Keratinocyte (primary cell): ENCODE measurements around the gene EMP3.

Experiments used
- EZH2 ChIP-seq: IDR thresholded peaks from one replicate; pipeline ENCODE4 v1.6.1; 2012; ENCODE audit warnings: inconsistent platforms, mild to moderate bottlenecking, low read length, moderate library complexity
- TF ChIP-seq, protein P1 (sequence below), 3 experiments: IDR thresholded peaks in 1 of 3; conservative IDR thresholded peaks in 1 of 3; optimal IDR thresholded peaks in 1 of 3; 2 replicates in 2 of 3; 3 replicates in 1 of 3; pipeline versions ENCODE3 to v1.5.1; 2011; ENCODE audit warnings: low read length in 3 of 3, mild to moderate bottlenecking in 3 of 3, moderate library complexity in 2 of 3, control low read depth in 1 of 3, inconsistent platforms in 1 of 3; ENCODE audit not compliant: insufficient read depth in 2 of 3; ENCODE audit errors: extremely low read depth in 1 of 3

DNA sequence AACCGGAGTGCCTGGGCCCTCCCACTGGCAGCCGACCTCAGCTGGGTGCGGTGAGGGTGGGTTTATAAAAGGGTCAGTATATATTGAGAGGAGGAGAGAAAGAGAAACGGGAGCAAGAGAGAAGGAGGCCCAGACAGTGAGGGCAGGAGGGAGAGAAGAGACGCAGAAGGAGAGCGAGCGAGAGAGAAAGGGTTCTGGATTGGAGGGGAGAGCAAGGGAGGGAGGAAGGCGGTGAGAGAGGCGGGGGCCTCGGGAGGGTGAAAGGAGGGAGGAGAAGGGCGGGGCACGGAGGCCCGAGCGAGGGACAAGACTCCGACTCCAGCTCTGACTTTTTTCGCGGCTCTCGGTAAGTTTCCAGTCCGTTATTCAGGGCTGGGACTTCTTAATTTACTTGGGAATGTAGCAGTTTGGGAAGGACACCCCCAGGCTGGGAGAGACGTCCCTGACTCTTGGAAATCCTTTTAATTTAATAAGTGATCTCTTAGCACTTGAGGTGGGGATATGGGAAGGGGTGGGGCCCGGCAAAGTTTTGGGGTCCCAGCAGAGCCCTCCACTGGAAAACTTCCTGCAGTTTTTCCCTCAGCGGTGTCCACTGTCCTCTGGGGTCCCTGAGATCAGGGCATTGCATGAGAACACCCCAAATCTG lies at the start of gene EMP3:
- TF ChIP-seq, protein P1, sequence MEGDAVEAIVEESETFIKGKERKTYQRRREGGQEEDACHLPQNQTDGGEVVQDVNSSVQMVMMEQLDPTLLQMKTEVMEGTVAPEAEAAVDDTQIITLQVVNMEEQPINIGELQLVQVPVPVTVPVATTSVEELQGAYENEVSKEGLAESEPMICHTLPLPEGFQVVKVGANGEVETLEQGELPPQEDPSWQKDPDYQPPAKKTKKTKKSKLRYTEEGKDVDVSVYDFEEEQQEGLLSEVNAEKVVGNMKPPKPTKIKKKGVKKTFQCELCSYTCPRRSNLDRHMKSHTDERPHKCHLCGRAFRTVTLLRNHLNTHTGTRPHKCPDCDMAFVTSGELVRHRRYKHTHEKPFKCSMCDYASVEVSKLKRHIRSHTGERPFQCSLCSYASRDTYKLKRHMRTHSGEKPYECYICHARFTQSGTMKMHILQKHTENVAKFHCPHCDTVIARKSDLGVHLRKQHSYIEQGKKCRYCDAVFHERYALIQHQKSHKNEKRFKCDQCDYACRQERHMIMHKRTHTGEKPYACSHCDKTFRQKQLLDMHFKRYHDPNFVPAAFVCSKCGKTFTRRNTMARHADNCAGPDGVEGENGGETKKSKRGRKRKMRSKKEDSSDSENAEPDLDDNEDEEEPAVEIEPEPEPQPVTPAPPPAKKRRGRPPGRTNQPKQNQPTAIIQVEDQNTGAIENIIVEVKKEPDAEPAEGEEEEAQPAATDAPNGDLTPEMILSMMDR (optimal IDR thresholded peaks at IDR 0.05 in 1 of 3, IDR thresholded peaks at IDR 0.05 in 1 of 3, conservative IDR thresholded peaks at IDR 0.05 in 1 of 3; ENCODE audit: extremely low read depth in 1 of 3, insufficient read depth in 2 of 3, low read length in 3 of 3): no peak
- no peak for TF ChIP-seq EZH2
